ENCODE data around the gene TBX2.

Gene TBX2

GRCh38 chr17:61404913-61405685 lies 5.5 kb downstream of the TBX2 start:
- peak overlapping the region; percentile 97 to 99 for H3K27ac ChIP-seq
- no peak for TF ChIP-seq CTCF (IDR thresholded peaks at IDR 0.05)
- peak overlapping the region; percentile 84 for H3K4me3 ChIP-seq
- DNase-seq (ENCODE audit: low spot score) = peak; percentile 72

GRCh38 chr17:61405686-61406536 lies 6.3 kb downstream of the TBX2 start:
- peak overlapping the region; percentile 97 to 99 for H3K27ac ChIP-seq
- DNase-seq (ENCODE audit: low spot score) = peak; percentile 74
- peak overlapping the region; percentile 84 for H3K4me3 ChIP-seq
- no peak for TF ChIP-seq CTCF (IDR thresholded peaks at IDR 0.05)

- DNase-seq (ENCODE audit: low spot score) = no peak
- peak overlapping the region; percentile 97 to 99 for H3K27ac ChIP-seq
- TF ChIP-seq CTCF (IDR thresholded peaks at IDR 0.05) = no peak
- H3K4me3 ChIP-seq = peak overlapping the region; percentile 84
These were observed 6.8 kb downstream of the TBX2 start for GRCh38 chr17:61406537-61406845.

GRCh38 chr17:61406971-61407911 lies 7.6 kb downstream of the TBX2 start:
- H3K4me3 ChIP-seq = peak overlapping the region; percentile 84
- peak; percentile 79 for DNase-seq (ENCODE audit: low spot score)

GRCh38 chr17:61408151-61409041 lies 8.8 kb downstream of the TBX2 start:
- TF ChIP-seq CTCF (IDR thresholded peaks at IDR 0.05) = no peak
- Histone ChIP-seq H3K4me3 (peak overlapping the region; percentile 84), H3K27ac (peak overlapping the region; percentile 97 to 99)
- peak; percentile 75 for DNase-seq (ENCODE audit: low spot score)

More at GRCh38 chr17:61406971-61407911, 7.6 kb downstream of the TBX2 start:
- no peak for TF ChIP-seq CTCF (IDR thresholded peaks at IDR 0.05)
- H3K27ac ChIP-seq = peak overlapping the region; percentile 97 to 99
